Chondrocyte (in vitro differentiated cells): Measurements from ENCODE around the gene FGF13. TPM values are rescaled to one million over a fixed set of nuclear protein-coding genes. Genes with fewer than 3 reads are reported as not detected.

ENCODE experiments used
- DNase-seq: peaks from one replicate; pipeline ENCODE4 v3.0.0; 2021; ENCODE audit warnings: mixed read lengths, low spot score
- H3K27ac Mint-ChIP-seq: one replicate; pipeline ENCODE4 v1.8.0; 2021; ENCODE audit warnings: mild to moderate bottlenecking, moderate library complexity, mixed read lengths; ENCODE audit not compliant: unreplicated experiment
- H3K27me3 Mint-ChIP-seq: 2 replicates; pipeline ENCODE4 v1.8.0; 2021; ENCODE audit warnings: low read depth, mixed read lengths
- H3K36me3 Mint-ChIP-seq: 2 replicates; pipeline ENCODE4 v1.8.0; 2021; ENCODE audit warnings: low read depth, mixed read lengths
- H3K4me1 Mint-ChIP-seq: 2 replicates; pipeline ENCODE4 v1.8.0; 2021; ENCODE audit warnings: low read depth, mild to moderate bottlenecking, mixed read lengths
- H3K4me3 Mint-ChIP-seq: one replicate; pipeline ENCODE4 v1.8.0; 2021; ENCODE audit warnings: mild to moderate bottlenecking, moderate library complexity, mixed read lengths; ENCODE audit not compliant: unreplicated experiment
- H3K9me3 Mint-ChIP-seq: 2 replicates; pipeline ENCODE4 v1.8.0; 2021; ENCODE audit warnings: low read depth, mixed read lengths
- total RNA-seq: library from RNA; stranded (reverse); gene quantifications from 3 replicates; pipeline ENCODE4 v1.2.1, GENCODE V29; 2021
- TF ChIP-seq, protein P1 (sequence below): fragments of 200-600 bp; sonication (generic); IDR thresholded peaks from 2 replicates; pipeline ENCODE4 v1.5.0; 2021; ENCODE audit warnings: antibody characterized with exemption, mild to moderate bottlenecking, moderate library complexity

Gene FGF13
- total RNA-seq, 1 donor from 2014 or later = not detected

DNA sequence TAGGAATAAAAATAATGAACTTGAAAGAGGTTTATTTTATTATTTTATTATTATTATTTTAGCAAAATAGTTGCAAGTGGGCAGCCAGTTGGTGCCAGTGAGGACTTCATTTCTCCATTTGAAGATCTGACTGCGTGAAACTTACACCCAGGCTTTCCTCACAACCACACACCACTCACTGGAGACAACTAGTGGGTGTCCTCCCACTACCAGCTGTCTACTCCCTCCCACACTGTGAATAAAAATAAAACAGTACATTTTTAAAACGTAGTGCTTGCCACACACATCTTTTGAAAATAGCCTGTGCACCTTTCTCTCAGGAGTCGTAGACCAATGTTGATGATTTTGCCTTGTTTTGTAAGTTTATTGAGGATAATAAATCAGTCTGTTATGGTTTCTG, 7.4 kb downstream of the FGF13 start:
- Mint-ChIP-seq H3K36me3 (no peaks in the 10 kb centered on the region), H3K27ac (no peak overlapping the region), H3K9me3 (peaks cover 7% of the 10 kb centered on the region), H3K27me3 (peaks cover 17% of the 10 kb centered on the region), H3K4me1 (no peaks in the 10 kb centered on the region), H3K4me3 (no peak overlapping the region)
- no peak for DNase-seq
- TF ChIP-seq, protein P1, sequence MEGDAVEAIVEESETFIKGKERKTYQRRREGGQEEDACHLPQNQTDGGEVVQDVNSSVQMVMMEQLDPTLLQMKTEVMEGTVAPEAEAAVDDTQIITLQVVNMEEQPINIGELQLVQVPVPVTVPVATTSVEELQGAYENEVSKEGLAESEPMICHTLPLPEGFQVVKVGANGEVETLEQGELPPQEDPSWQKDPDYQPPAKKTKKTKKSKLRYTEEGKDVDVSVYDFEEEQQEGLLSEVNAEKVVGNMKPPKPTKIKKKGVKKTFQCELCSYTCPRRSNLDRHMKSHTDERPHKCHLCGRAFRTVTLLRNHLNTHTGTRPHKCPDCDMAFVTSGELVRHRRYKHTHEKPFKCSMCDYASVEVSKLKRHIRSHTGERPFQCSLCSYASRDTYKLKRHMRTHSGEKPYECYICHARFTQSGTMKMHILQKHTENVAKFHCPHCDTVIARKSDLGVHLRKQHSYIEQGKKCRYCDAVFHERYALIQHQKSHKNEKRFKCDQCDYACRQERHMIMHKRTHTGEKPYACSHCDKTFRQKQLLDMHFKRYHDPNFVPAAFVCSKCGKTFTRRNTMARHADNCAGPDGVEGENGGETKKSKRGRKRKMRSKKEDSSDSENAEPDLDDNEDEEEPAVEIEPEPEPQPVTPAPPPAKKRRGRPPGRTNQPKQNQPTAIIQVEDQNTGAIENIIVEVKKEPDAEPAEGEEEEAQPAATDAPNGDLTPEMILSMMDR = no peak

DNA sequence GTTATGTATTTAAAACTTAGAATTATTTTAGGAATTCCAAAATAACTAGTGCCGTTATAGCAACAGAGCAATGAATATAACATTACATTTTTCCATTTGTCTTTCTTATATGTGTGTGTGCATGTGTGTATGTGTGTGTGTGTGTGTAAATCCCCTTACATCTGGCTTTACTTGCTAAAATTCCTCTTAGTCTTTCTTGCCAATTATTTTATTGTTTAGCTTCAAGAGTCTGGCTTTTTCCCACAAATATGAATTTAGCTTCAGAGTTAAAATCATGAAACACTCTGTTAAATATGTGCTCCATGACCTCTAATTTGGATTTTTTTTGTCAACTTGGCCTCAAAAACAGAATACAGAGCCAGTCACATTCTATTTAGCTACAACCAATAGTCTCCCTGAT, 18.9 kb downstream of the FGF13 start:
- no peak overlapping the region for H3K27ac Mint-ChIP-seq
- no peak overlapping the region for H3K4me3 Mint-ChIP-seq
- peaks cover 1% of the 10 kb centered on the region for H3K9me3 Mint-ChIP-seq
- no peaks in the 10 kb centered on the region for H3K27me3 Mint-ChIP-seq
- no peaks in the 10 kb centered on the region for H3K4me1 Mint-ChIP-seq
- TF ChIP-seq, protein P1 = no peak
- DNase-seq = no peak
- no peaks in the 10 kb centered on the region for H3K36me3 Mint-ChIP-seq

DNA sequence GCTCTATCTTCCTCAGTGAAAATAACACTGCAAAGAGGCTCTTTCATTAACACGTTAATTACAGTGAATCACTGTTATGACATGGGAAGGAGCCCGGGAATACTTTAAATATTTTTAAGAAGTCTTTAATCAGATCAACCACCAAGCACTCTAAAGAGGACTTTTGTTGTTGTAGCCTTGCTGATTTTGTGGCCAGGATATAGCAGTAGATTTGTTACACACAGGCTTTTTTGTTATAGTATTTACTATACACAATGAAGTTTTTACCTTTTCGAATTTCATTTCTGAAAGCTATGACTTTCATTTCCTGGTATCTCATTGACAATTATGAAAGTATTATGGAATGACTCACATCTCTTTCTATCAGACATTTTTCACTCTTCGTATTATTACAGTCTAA, 20.3 kb downstream of the FGF13 start:
- Mint-ChIP-seq H3K36me3 (no peaks in the 10 kb centered on the region), H3K27ac (no peak overlapping the region), H3K9me3 (peaks cover 5% of the 10 kb centered on the region), H3K27me3 (no peaks in the 10 kb centered on the region), H3K4me3 (no peak overlapping the region), H3K4me1 (no peaks in the 10 kb centered on the region)
- no peak for DNase-seq
- TF ChIP-seq, protein P1 = no peak

DNA sequence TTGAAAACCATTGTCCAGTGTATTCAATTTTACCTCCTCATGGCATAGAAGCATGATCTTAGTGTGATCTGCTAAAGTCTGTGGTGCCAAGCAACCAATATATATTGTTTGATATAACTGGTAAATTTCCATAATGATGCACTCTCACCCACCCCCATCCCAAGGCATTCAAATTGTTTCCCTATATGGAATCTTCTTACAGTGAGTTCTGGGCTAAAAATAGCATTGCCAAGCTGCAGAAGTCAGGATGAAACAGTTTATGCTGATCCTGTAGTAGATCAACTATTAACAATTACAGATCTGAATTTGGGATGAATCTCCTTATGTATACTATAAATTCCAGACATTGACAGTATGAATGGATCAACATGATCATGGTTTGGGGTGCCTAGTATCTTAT, 20.9 kb downstream of the FGF13 start:
- Mint-ChIP-seq H3K36me3 (no peaks in the 10 kb centered on the region), H3K9me3 (peaks cover 5% of the 10 kb centered on the region), H3K27ac (no peak overlapping the region), H3K27me3 (no peaks in the 10 kb centered on the region), H3K4me1 (no peaks in the 10 kb centered on the region), H3K4me3 (no peak overlapping the region)
- DNase-seq = no peak
- TF ChIP-seq, protein P1 = no peak

DNA sequence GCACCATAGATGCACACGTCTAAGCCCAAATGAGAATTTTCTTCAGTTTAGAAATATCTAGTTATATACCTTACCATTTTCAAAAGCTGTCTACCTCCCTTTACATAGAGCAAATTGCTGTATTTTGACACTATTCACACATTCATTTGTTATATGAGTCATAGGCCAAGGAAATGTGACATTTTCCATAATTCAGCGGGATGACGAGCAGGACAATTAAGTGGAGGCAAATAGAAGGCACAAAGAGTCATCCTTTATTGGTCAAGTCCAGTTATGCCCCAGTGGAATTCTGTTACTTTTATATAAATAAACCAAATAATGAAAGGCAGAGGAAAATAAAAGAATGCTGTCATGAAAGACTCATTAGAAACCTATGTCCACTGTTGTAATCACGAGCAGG, 27.9 kb downstream of the FGF13 start:
- no peaks in the 10 kb centered on the region for H3K4me1 Mint-ChIP-seq
- H3K4me3 Mint-ChIP-seq = no peak overlapping the region
- no peak overlapping the region for H3K27ac Mint-ChIP-seq
- no peaks in the 10 kb centered on the region for H3K36me3 Mint-ChIP-seq
- H3K27me3 Mint-ChIP-seq = no peaks in the 10 kb centered on the region
- TF ChIP-seq, protein P1 = no peak
- H3K9me3 Mint-ChIP-seq = peaks cover 10% of the 10 kb centered on the region
- no peak for DNase-seq
